HG03196 (cell line): ENCODE measurements around the gene ATRNL1.
A peak's percentile ranks its signal among the peaks of the same experiment; 100 is the strongest.

ENCODE experiments used
- ATAC-seq: cut with Tn5 transposase; IDR thresholded peaks from one replicate; pipeline ENCODE4 v1.9.1; 2021; ENCODE audit not compliant: unreplicated experiment

The ATRNL1 gene, protein sequence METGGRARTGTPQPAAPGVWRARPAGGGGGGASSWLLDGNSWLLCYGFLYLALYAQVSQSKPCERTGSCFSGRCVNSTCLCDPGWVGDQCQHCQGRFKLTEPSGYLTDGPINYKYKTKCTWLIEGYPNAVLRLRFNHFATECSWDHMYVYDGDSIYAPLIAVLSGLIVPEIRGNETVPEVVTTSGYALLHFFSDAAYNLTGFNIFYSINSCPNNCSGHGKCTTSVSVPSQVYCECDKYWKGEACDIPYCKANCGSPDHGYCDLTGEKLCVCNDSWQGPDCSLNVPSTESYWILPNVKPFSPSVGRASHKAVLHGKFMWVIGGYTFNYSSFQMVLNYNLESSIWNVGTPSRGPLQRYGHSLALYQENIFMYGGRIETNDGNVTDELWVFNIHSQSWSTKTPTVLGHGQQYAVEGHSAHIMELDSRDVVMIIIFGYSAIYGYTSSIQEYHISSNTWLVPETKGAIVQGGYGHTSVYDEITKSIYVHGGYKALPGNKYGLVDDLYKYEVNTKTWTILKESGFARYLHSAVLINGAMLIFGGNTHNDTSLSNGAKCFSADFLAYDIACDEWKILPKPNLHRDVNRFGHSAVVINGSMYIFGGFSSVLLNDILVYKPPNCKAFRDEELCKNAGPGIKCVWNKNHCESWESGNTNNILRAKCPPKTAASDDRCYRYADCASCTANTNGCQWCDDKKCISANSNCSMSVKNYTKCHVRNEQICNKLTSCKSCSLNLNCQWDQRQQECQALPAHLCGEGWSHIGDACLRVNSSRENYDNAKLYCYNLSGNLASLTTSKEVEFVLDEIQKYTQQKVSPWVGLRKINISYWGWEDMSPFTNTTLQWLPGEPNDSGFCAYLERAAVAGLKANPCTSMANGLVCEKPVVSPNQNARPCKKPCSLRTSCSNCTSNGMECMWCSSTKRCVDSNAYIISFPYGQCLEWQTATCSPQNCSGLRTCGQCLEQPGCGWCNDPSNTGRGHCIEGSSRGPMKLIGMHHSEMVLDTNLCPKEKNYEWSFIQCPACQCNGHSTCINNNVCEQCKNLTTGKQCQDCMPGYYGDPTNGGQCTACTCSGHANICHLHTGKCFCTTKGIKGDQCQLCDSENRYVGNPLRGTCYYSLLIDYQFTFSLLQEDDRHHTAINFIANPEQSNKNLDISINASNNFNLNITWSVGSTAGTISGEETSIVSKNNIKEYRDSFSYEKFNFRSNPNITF (N-terminal part only)

DNA sequence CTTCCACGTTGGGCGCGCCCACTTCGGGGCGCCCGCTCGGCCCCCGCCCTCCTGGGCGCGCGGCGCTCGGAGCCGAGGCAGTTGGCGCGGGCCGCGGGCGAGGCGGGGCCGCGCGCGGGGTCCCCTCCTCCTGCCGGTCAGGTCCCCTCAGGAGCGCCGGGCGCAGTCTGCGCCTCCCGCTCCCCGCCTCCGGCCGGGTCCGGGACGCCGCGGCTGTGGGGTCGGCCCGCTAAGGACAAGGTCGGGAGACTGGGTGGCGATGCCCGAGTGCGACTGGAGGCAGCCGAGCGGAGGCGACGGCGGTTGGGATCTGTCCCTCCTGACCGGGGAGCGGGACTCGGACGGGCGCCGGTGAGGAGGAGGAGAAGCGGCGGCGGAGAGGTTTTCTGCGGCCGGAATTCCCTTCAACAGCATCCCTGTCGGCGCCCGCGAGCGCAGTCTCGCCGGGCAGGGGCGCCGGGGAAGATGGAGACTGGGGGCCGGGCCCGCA lies at the start of gene ATRNL1:
Gene ATRNL1 (plus strand): TSS at position 80 of the 490 bp plus-strand sequence. CDS start 386 bp downstream, at position 466.
- ATAC-seq: peak; percentile 65

GRCh38 chr10:115043719-115044118 lies 49.4 kb upstream of the ATRNL1 start:
- ATAC-seq: no peak

DNA sequence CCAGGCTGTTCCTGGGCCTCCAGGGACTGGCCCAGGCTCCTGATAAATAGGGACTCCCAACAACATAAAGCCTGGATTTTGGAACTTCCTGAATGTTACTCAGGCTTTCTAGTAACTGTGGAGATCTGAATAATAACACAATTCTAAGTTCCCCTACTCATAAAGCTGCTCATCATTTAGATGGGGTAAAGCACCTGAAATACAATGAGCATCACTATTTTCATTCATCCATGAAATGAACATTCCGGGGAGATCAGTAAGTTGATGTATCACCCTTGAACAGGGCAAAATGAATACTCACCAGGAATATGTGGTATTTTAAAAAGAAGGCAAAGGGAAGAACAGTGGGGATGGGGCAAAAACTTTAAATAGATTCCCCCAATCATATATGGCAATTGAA lies 48.3 kb upstream of the ATRNL1 start:
- ATAC-seq: no peak

- no peak for ATAC-seq
These were observed 47.7 kb upstream of the ATRNL1 start for GRCh38 chr10:115045499-115045898.

DNA sequence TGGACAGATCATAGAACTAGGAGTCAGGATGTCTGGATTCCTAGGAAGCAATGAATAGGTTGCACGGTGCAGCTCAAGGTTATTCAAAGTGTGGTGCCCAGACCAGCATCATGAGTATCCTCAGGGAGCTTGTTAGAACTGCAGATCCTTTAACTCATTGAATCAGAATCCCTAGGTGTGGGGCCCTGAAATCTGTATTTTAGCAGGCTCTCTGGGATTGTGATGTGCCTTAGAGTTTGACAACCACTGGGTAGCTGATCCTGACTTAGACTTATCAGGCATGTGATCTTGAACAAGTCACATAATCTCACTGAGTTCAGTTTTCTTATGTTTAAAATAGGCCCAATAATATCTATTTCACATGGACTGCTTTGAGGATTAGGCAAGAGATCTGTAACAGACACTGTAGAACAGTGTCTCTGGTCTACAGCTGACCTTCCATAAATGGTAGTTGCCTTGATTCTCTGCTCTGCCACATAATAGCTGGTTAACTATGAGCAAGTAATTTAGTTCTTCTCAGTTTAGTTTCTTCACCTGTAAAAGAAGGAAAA lies 46.4 kb upstream of the ATRNL1 start:
- ATAC-seq: no peak

- no peak for ATAC-seq
These were observed 45.5 kb upstream of the ATRNL1 start for GRCh38 chr10:115047705-115048104.

- ATAC-seq: no peak
These were observed 43.8 kb upstream of the ATRNL1 start for GRCh38 chr10:115049318-115049717.

DNA sequence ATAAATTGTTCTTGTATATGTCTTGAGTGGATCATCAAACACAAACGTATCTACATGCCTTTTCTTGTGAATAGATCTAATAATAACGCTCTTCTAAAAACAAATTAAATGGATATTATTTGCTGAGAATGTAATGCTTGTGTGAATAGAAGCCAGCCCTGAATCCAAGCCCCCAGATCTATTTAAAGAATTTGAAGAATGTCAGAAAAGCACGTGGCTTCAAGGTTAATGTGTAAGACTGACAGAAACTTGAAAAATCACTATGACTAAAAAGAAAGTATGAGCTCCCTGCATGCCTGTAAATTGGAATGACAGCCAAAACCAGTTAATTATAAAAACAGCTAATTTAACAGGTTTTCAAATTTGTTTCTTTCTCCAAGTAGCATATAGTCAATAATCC lies 43.2 kb upstream of the ATRNL1 start:
- no peak for ATAC-seq

DNA sequence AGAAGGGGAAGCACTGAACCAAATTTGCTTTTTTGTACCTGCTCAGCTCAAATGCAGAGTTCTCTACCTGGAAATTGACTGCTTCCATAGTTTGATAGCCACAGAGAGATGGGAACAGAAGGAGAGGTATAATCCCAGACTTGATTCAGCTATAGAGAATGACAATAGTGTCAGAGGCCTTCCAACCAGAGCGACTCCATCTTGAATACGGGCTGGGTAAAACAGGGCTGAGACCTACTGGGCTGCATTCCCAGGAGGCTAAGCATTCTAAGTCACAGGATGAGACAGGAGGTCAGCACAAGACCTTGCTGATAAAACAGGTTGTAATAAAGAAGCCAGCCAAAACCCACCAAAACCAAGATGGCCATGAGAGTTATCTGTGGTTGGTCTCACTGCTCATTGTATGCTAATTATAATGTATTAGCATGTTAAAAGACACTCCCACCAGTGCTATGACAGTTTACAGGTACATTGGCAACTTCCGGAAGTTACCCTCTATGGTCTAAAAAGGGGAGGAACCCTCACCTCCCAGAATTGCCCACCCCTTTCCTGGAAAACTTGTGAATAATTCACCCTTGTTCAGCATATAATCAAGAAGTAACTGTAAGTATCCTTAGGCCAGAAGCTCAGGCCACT lies 42.7 kb upstream of the ATRNL1 start:
- ATAC-seq: no peak

DNA sequence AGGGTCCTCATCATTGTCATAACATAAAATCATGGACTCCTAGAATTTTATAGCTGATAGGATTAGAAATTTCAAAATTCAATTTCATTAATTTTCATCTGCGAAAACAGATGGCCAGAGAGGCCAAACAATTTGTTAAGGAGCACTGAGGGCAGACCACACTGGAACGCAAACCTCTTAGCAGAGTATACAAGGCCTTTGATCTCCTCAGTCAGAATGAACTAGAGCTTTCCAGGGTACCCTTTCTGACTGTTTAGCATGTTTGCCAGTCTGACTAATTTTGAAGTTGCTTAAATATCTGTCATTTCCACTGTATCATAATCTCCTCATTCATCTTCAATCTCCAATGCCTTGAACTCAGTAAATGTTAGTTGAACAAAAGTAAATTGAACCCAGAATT lies 41.9 kb upstream of the ATRNL1 start:
- ATAC-seq: no peak

- no peak for ATAC-seq
These were observed 40.9 kb upstream of the ATRNL1 start for GRCh38 chr10:115052226-115052625.

- no peak for ATAC-seq
These were observed 40.4 kb upstream of the ATRNL1 start for GRCh38 chr10:115052728-115053127.

DNA sequence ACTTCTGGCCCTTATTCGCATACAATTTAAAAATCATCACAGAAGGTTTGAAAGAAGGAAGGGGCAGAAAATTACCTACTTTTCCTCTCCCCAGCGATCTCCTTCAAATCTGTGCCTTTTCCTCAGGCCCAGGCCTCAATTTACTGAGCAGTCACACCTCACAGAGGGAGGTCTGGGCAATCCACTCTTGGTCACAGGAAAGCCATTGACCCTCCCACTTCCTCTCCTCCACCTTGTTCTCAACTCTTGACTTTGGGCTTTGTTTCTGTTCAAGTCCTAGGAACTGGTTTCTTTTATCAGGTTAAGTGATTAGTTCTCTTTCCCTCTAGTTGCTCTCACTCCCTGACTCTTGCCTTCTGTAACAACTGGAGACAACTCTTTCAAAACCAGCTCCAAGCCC lies 37.0 kb upstream of the ATRNL1 start:
- no peak for ATAC-seq

- ATAC-seq: no peak
These were observed 33.8 kb upstream of the ATRNL1 start for GRCh38 chr10:115059301-115059898.

DNA sequence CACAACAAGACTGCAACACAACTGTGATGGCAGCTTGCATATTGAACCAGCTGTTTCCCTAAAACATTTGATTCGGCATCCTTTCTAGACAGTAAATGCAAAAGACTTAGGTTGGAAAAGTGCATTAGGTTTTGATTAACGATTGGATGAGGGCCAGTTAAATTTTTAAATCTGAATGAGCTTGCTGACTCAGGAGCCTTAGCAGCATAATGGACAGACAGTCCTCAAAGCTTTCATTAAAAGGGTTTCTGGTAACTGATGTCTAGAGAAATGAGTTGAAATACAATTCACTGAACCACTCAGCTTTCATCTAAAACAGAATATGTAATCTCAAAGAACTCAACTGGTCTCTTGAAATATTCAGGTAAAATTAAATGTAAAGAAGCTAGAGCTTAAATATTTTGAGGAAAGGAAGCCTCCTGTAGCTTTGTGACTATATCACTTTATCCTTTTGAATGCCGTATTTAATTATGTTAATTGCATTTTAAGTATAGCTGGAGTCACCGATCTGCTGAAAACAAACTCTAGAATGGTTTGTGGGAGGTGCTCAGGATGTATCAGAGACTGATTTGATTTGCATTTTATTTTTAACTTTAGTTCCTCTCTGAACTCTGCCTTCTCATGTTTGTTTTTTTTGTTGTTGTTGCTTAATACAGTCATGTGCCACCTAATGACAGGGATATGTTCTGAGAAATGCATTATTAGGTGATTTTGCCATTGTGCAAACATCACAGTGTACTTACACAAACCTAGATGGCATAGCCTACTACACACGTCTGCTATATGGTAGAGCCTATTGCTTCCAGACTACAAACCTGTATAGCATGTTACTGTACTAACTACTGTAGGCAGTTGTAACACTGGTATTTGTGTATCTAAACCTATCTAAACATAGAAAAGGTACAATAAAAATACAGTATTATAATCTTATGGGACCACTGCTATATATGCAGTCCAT lies 29.2 kb upstream of the ATRNL1 start:
- no peak for ATAC-seq

- no peak for ATAC-seq
These were observed 27.4 kb upstream of the ATRNL1 start for GRCh38 chr10:115065801-115066200.

- no peak for ATAC-seq
These were observed 26.6 kb upstream of the ATRNL1 start for GRCh38 chr10:115066528-115066927.

DNA sequence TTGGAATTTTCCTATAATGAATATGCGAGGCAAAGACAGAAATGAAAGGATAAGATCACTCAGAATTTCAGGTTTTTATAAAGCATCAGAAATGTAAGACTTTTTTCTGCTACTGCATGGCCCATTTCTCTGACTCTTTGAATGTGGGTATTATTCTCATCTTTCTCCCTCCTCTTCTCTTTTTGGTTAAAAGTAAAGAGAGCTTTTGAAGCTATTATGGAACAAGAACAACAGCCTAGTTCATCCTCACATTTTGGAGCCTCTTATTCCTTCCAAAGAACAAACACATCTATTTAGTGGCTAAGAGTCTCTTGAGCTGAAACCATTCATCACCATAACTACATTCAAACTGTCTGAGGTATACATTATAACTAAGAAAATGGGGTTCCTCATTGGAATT lies 19.4 kb upstream of the ATRNL1 start:
- no peak for ATAC-seq

- ATAC-seq: no peak
These were observed 10.7 kb upstream of the ATRNL1 start for GRCh38 chr10:115082506-115082905.
